Nephron (organoid): ENCODE measurements around the gene CA5A.
A peak's percentile ranks its signal among the peaks of the same experiment; 100 is the strongest.

Experiments used
- H3K27ac Mint-ChIP-seq, 3 experiments: 2 replicates each; pipeline ENCODE4 v1.8.0; 2020; ENCODE audit warnings: mixed read lengths in 3 of 3, mild to moderate bottlenecking in 2 of 3, moderate library complexity in 1 of 3
- H3K27me3 Mint-ChIP-seq: 2 replicates; pipeline ENCODE4 v1.8.0; 2021; ENCODE audit warnings: low read depth, mild to moderate bottlenecking, moderate library complexity, mixed read lengths
- H3K36me3 Mint-ChIP-seq: 2 replicates; pipeline ENCODE4 v1.8.0; 2020; ENCODE audit warnings: low read depth, mixed read lengths
- H3K4me1 Mint-ChIP-seq: 2 replicates; pipeline ENCODE4 v1.8.0; 2020; ENCODE audit warnings: mixed read lengths
- H3K4me3 Mint-ChIP-seq, 3 experiments: 2 replicates each; pipeline ENCODE4 v1.8.0; 2020; ENCODE audit warnings: mild to moderate bottlenecking in 3 of 3, mixed read lengths in 3 of 3, moderate library complexity in 2 of 3
- H3K9me3 Mint-ChIP-seq: 2 replicates; pipeline ENCODE4 v1.8.0; 2020; ENCODE audit warnings: mixed read lengths
- TF ChIP-seq, protein P1 (sequence below), 3 experiments: fragments of 200-600 bp; sonication (generic); IDR thresholded peaks; one replicate each; pipeline ENCODE4 v1.5.0; 2021; ENCODE audit warnings: antibody characterized with exemption in 3 of 3; ENCODE audit not compliant: unreplicated experiment in 3 of 3

Gene CA5A

DNA sequence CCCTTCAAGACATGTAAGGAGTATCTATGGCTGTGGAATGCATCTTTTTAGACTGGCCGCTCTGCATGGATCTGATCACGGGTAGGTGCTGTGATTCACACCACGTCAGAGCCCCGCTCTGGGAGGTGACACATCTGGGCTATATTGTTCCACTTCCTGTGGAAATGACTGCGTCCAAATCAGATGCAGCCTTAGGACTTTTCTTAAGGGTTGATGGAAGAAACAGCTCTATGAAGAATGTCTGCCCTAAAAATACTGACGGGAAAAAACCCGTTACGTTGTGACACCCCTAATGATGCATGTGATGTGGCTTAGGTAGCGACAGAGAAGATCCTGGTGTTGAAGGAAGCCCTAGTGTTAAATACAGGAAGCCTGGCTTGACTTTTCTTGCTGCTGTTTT is 27.1 kb upstream of the CA5A start:
- H3K4me3 Mint-ChIP-seq = no peak overlapping the region
- peaks cover 7% of the 10 kb centered on the region for H3K36me3 Mint-ChIP-seq
- TF ChIP-seq, protein P1, sequence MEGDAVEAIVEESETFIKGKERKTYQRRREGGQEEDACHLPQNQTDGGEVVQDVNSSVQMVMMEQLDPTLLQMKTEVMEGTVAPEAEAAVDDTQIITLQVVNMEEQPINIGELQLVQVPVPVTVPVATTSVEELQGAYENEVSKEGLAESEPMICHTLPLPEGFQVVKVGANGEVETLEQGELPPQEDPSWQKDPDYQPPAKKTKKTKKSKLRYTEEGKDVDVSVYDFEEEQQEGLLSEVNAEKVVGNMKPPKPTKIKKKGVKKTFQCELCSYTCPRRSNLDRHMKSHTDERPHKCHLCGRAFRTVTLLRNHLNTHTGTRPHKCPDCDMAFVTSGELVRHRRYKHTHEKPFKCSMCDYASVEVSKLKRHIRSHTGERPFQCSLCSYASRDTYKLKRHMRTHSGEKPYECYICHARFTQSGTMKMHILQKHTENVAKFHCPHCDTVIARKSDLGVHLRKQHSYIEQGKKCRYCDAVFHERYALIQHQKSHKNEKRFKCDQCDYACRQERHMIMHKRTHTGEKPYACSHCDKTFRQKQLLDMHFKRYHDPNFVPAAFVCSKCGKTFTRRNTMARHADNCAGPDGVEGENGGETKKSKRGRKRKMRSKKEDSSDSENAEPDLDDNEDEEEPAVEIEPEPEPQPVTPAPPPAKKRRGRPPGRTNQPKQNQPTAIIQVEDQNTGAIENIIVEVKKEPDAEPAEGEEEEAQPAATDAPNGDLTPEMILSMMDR (IDR thresholded peaks at IDR 0.05; ENCODE audit: unreplicated experiment in 3 of 3) = no peak
- H3K27ac Mint-ChIP-seq = peak overlapping the region; percentile 34 to 85 (median 42)
- H3K9me3 Mint-ChIP-seq = no peaks in the 10 kb centered on the region
- peaks cover 19% of the 10 kb centered on the region for H3K4me1 Mint-ChIP-seq
- no peaks in the 10 kb centered on the region for H3K27me3 Mint-ChIP-seq

DNA sequence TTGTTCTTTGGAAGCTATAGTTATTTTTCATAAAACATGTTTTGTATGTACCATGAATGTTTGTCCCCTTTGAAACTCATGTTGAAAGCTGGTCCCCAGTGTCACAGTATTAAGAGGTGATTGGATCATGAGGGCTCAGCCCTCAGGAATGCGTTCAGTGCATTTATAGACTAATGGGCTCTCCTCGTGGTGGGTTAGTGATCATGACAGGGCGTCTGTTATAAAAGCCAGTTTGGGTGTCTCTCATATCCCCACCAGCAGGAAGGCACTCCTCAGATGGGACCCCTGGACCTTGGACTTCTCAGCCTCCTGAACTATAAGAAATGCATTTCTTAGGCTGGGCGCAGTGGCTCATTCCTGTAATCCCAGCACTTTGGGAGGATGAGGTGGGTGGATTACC is 25.3 kb upstream of the CA5A start:
- H3K4me3 Mint-ChIP-seq = no peak overlapping the region

DNA sequence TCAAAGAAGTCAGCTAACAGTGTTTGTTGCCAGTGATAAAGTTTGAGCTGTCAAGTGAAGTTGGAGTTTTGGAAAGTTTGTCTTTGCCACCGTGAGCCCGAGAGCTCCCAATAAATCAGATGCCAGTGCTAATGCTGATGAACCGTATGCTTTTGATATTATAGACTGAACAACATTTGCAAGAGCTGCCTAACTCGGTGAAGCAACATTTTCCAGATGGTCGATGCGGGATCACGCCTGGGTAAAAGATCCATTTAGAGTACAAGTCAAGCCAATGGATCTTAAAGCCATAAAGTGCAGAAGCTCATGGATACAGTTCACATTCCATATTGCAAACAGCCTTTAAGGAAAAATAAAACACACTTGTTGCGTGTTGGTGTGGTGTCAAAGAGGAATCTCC is 24.5 kb upstream of the CA5A start:
- Mint-ChIP-seq H3K9me3 (no peaks in the 10 kb centered on the region), H3K27ac (no peak overlapping the region), H3K36me3 (peaks cover 15% of the 10 kb centered on the region), H3K4me3 (no peak overlapping the region), H3K4me1 (peaks cover 30% of the 10 kb centered on the region), H3K27me3 (no peaks in the 10 kb centered on the region)
- TF ChIP-seq, protein P1 (IDR thresholded peaks at IDR 0.05; ENCODE audit: unreplicated experiment in 3 of 3) = no peak

More for the DNA sequence above, 25.3 kb upstream of the CA5A start:
- TF ChIP-seq, protein P1 (IDR thresholded peaks at IDR 0.05; ENCODE audit: unreplicated experiment in 3 of 3) = no peak
- peak overlapping the region in 1 of 3 experiments; percentile 10 for H3K27ac Mint-ChIP-seq
- no peaks in the 10 kb centered on the region for H3K27me3 Mint-ChIP-seq
- H3K36me3 Mint-ChIP-seq = peaks cover 15% of the 10 kb centered on the region
- H3K4me1 Mint-ChIP-seq = peaks cover 30% of the 10 kb centered on the region
- H3K9me3 Mint-ChIP-seq = no peaks in the 10 kb centered on the region

DNA sequence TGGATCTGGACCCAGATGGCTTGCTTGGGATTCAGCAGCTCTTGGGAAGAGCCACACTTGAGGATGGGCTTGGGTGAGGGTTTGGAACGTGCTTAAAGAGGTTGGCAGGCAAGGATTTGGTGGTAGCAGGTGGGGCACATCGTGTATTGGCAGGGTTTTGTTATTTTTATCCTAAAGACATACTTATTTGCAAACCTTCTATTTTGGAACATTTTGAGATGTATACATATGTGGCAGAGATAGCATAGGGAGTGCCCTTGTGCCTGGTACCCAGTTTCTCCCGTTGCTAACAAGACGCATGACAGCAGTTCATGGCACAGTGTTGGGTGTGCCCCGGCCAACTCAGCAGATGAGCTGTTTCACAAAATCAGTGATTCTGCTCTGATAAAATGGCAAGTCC is 24.0 kb upstream of the CA5A start:
- peaks cover 15% of the 10 kb centered on the region for H3K36me3 Mint-ChIP-seq
- TF ChIP-seq, protein P1 (IDR thresholded peaks at IDR 0.05; ENCODE audit: unreplicated experiment in 3 of 3) = no peak
- H3K4me1 Mint-ChIP-seq = peaks cover 34% of the 10 kb centered on the region
- no peaks in the 10 kb centered on the region for H3K27me3 Mint-ChIP-seq
- H3K9me3 Mint-ChIP-seq = no peaks in the 10 kb centered on the region
- no peak overlapping the region for H3K4me3 Mint-ChIP-seq
- H3K27ac Mint-ChIP-seq = no peak overlapping the region

DNA sequence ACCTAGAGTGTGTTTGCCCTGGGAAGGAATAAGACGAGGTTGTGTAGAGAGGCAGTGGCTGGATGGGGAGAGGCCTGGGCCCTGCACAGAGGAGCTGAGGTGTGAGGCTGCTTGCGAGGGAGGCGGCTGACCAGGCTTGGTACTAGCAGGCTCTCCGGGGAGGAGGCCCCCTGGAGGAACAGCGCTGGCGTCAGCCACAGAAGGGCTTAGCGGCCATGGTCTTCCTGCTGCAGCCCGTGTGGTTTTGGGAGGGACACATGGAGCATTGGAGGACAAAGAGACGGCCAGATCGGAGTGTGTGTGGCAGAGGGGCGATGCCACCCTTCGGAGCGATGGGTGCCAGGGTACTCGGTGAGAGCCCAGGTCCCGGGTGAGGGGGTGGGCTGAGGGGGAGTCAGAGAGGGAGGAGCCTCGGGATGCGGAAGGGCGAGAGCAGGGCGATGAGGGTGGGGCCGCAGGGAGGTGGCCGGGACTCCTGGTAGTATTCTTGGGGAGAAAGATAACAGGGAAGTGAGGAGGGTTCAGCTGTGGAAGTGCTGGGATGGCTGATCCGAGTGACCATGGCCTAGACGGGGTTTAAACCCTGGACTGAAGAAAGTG is 23.2 kb upstream of the CA5A start:
- Mint-ChIP-seq H3K27ac (peak overlapping the region in 1 of 3 experiments; percentile 4), H3K4me3 (no peak overlapping the region), H3K27me3 (no peaks in the 10 kb centered on the region), H3K9me3 (no peaks in the 10 kb centered on the region), H3K36me3 (peaks cover 15% of the 10 kb centered on the region), H3K4me1 (peaks cover 37% of the 10 kb centered on the region)
- TF ChIP-seq, protein P1 (IDR thresholded peaks at IDR 0.05; ENCODE audit: unreplicated experiment in 3 of 3) = no peak

DNA sequence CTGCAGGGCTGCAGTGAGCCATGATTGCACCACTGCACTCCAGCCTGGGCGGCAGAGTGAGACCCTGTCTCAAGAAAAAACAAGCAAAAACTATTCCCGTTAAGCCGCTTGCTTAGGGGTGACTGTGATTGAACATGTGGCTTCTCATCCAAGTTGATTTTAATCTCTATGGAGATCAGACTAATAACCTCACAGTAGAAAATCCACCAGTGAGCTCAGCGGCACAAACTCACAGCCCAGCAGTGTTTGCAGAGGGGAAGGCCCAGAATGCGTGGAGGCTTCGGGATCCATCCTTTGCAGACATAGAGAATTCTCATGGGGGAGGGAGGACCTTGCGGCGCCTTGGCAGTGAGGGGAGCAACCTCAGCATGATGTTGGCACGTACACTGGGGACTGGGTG is 22.3 kb upstream of the CA5A start:
- Mint-ChIP-seq H3K4me1 (peaks cover 44% of the 10 kb centered on the region), H3K27me3 (no peaks in the 10 kb centered on the region), H3K27ac (no peak overlapping the region), H3K36me3 (peaks cover 16% of the 10 kb centered on the region), H3K4me3 (no peak overlapping the region), H3K9me3 (no peaks in the 10 kb centered on the region)
- TF ChIP-seq, protein P1 (IDR thresholded peaks at IDR 0.05; ENCODE audit: unreplicated experiment in 3 of 3) = no peak
